A673 (cell line): ENCODE results near the gene C19orf81. TPM values are rescaled to one million over a fixed set of nuclear protein-coding genes. Genes with fewer than 3 reads are reported as not detected.

ENCODE experiments used
- BruUV-seq: library from RNA; stranded (reverse); fragments of 400-500 nt; replicated peaks from 2 replicates; lab custom pipeline; 2021; lab: Mats Ljungman, UMichigan
- CTCF ChIA-PET: fragments of 300-600 bp; sonication (Branson Sonifier 250); formaldehyde crosslinking; loops from one replicate; lab custom pipeline; 2022; ENCODE audit warnings: antibody characterized with exemption; lab: Charles Lee
- POLR2A ChIA-PET: fragments of 300-600 bp; sonication (Branson Sonifier 250); formaldehyde crosslinking; loops from one replicate; lab custom pipeline; 2022; ENCODE audit warnings: antibody characterized with exemption; ENCODE audit not compliant: low non-redundant PET; lab: Charles Lee
- DNase-seq: peaks from one replicate; pipeline ENCODE4 v3.0.0-alpha.2; 2015; ENCODE audit warnings: low spot score
- H3K27ac ChIP-seq: fragments of 200-600 bp; sonication (generic); 2 replicates; pipeline ENCODE4 v1.5.1; 2016; ENCODE audit warnings: mixed run types, low read depth, mild to moderate bottlenecking, mixed read lengths, antibody characterized with exemption, low read length; ENCODE audit not compliant: poor library complexity, severe bottlenecking
- H3K27me3 ChIP-seq: fragments of 200-600 bp; sonication (generic); replicated peaks from 2 replicates; pipeline ENCODE4 v1.6.1; 2017; ENCODE audit warnings: mixed run types, low read depth, mild to moderate bottlenecking, mixed read lengths, antibody characterized with exemption, low read length; ENCODE audit not compliant: insufficient read depth, poor library complexity
- H3K36me3 ChIP-seq: fragments of 200-600 bp; sonication (generic); 2 replicates; pipeline ENCODE4 v1.6.1; 2016; ENCODE audit warnings: mixed run types, mild to moderate bottlenecking, mixed read lengths, antibody characterized with exemption, low read length; ENCODE audit not compliant: insufficient read depth, poor library complexity, severe bottlenecking
- H3K4me1 ChIP-seq: fragments of 200-600 bp; sonication (generic); 2 replicates; pipeline ENCODE4 v1.6.1; 2017; ENCODE audit warnings: mixed run types, mild to moderate bottlenecking, mixed read lengths, antibody characterized with exemption, low read length; ENCODE audit not compliant: insufficient read depth, poor library complexity, severe bottlenecking
- H3K4me3 ChIP-seq: fragments of 200-600 bp; sonication (generic); 2 replicates; pipeline ENCODE4 v1.5.1; 2016; ENCODE audit warnings: low read depth, mixed run types, mild to moderate bottlenecking, mixed read lengths, low read length; ENCODE audit not compliant: poor library complexity, severe bottlenecking
- H3K9me3 ChIP-seq: fragments of 200-600 bp; sonication (generic); 2 replicates; pipeline ENCODE4 v1.6.1; 2016; ENCODE audit warnings: mixed run types, low read depth, mild to moderate bottlenecking, mixed read lengths, antibody characterized with exemption, low read length; ENCODE audit not compliant: poor library complexity, severe bottlenecking
- EZH2 ChIP-seq: fragments of 200-600 bp; sonication (generic); IDR thresholded peaks from 2 replicates; pipeline ENCODE4 v1.6.1; 2017; ENCODE audit warnings: borderline replicate concordance, low read depth, mild to moderate bottlenecking, mixed read lengths, antibody characterized with exemption, low read length; ENCODE audit not compliant: poor library complexity, severe bottlenecking
- intact Hi-C: fragments of 100-400 bp; cut with micrococcal nuclease; formaldehyde crosslinking; loops from one replicate; pipeline ENCODE4 v1.10.0; 2022; ENCODE audit not compliant: unreplicated experiment
- total RNA-seq: library from RNA; stranded (reverse); gene quantifications from 2 replicates; pipeline ENCODE4 v1.2.3, GENCODE V29; 2021
- TF ChIP-seq, protein P1 (sequence below): fragments of 300-800, 200-600 bp; sonication (generic); conservative IDR thresholded peaks from 2 replicates; pipeline ENCODE4 v1.5.1; 2017; ENCODE audit warnings: low read depth, mild to moderate bottlenecking, antibody characterized with exemption, low read length, moderate library complexity, mixed read lengths

Gene C19orf81
- total RNA-seq, 1 experiment from 2014 or later, result 6.2 TPM

DNA sequence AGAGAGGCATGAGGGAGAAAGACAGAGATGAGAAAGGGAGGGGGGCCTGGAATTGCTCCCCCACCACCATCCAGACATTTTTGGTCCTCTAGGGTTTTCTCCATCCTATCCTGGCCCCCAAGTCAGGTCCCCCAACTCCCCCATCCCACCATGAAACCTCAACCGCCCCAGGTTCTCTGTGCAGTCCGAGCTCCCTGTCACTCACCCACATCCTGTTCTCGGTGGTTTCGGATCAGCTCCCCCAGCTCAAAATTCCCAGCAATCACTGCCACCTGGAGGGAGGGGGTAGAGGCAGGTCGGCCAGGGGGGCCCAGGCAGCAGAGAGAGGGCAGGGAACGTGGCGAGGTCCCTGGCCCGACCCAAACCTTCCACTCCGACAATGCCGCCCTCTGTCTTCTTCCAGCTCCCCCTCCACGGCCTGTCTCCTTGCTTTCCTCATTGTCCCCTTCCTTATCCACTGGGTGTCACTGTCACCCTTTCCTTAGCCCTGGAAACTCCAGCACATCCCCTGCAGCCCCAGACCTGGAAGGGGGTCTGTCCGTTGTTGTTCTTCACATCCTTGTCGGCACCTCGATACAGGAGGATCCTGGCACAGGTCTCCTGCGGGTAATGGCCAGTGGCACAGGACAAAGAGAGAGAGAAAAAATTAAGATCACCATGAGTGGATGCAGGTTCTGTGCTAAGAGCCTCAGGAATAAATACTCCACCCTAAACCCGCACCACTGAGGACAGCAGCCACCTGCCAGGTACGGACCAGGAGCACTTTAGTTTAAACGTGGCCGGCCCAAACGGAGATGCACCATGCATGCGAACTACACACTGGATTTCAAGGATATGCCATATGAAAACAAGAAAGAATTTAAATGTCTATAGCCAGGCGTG, 54.9 kb downstream of the C19orf81 start:
- POLR2A ChIA-PET, result interaction anchor here (0.6 kb wide), 1 partner anchor 131 kb away, joined by 3 read pairs; no protein-coding TSS in a partner anchor
- H3K27me3 ChIP-seq, result no peaks in the 10 kb centered on the region
- TF ChIP-seq, protein P1, sequence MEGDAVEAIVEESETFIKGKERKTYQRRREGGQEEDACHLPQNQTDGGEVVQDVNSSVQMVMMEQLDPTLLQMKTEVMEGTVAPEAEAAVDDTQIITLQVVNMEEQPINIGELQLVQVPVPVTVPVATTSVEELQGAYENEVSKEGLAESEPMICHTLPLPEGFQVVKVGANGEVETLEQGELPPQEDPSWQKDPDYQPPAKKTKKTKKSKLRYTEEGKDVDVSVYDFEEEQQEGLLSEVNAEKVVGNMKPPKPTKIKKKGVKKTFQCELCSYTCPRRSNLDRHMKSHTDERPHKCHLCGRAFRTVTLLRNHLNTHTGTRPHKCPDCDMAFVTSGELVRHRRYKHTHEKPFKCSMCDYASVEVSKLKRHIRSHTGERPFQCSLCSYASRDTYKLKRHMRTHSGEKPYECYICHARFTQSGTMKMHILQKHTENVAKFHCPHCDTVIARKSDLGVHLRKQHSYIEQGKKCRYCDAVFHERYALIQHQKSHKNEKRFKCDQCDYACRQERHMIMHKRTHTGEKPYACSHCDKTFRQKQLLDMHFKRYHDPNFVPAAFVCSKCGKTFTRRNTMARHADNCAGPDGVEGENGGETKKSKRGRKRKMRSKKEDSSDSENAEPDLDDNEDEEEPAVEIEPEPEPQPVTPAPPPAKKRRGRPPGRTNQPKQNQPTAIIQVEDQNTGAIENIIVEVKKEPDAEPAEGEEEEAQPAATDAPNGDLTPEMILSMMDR, result peak; percentile 66
- TF ChIP-seq EZH2, result no peak
- peak; percentile 73 for DNase-seq
- intact Hi-C loops, result loop anchor here (1.0 to 10.0 kb wide), 2 partner anchors 79 to 311 kb away; partner anchors contain the start of gene KLK10
- H3K4me1 ChIP-seq, result peaks cover 14% of the 10 kb centered on the region
- H3K4me3 ChIP-seq, result no peak overlapping the region
- CTCF ChIA-PET, result interaction anchor here (0.5 to 2.4 kb wide), 9 partner anchors 9 to 313 kb away, joined by 3 to 15 read pairs (median 4); no protein-coding TSS in a partner anchor
- no TSS peak for BruUV-seq
- peak overlapping the region; percentile 8 for H3K27ac ChIP-seq
- no peaks in the 10 kb centered on the region for H3K9me3 ChIP-seq
- peaks cover 4% of the 10 kb centered on the region for H3K36me3 ChIP-seq

- POLR2A ChIA-PET, result interaction anchor here (0.6 kb wide), 1 partner anchor 166 kb away, joined by 3 read pairs; no protein-coding TSS in a partner anchor
- no peak overlapping the region for H3K27ac ChIP-seq
- H3K4me1 ChIP-seq, result peaks cover 14% of the 10 kb centered on the region
- no peak overlapping the region for H3K4me3 ChIP-seq
- H3K27me3 ChIP-seq, result no peaks in the 10 kb centered on the region
- CTCF ChIA-PET, result interaction anchor here (0.6 to 2.4 kb wide), 6 partner anchors 13 to 217 kb away, joined by 3 to 15 read pairs (median 4); no protein-coding TSS in a partner anchor
- peaks cover 8% of the 10 kb centered on the region for H3K36me3 ChIP-seq
- intact Hi-C loops, result loop anchor here (1.0 to 10.0 kb wide), 3 partner anchors 217 to 392 kb away; partner anchors contain the start of gene KLK10
- no peak for TF ChIP-seq EZH2
- TF ChIP-seq, protein P1, result peak; percentile 88
- peak; percentile 92 for DNase-seq
- H3K9me3 ChIP-seq, result no peaks in the 10 kb centered on the region
- BruUV-seq, result no TSS peak
Observed at GRCh38 chr19:50705422-50706019, 56.3 kb downstream of the C19orf81 start.

DNA sequence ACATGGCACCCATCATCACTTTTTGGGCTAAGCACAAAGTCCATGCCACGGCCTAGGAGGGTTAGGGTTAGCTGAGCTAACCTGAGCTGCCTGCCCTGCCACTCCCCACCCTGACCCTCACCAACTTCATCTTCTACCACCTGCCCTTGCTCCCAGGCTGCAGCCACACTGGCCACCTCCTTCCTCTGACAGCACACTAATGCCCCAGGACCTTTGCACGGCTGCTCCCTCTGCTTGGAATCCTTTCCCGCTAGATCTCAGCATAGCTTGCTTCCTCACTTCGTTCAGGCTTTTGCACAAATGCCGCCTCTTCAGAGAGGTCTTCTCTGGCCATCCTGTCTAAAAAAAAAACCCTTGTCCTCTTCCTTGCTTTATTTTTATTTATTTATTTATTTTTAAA, 57.1 kb downstream of the C19orf81 start:
- intact Hi-C loops, result loop anchor here (5.0 to 10.0 kb wide), 2 partner anchors 308 to 391 kb away; partner anchors contain the start of gene KLK10
- H3K4me3 ChIP-seq, result no peak overlapping the region
- ChIA-PET POLR2A (no interaction called here), CTCF (interaction anchor here (0.7 kb wide), 1 partner anchor 102 kb away, joined by 3 read pairs; no protein-coding TSS in a partner anchor)
- no peak overlapping the region for H3K27ac ChIP-seq
- no peak for DNase-seq
- no TSS peak for BruUV-seq
- TF ChIP-seq, protein P1, result no peak
- no peak for TF ChIP-seq EZH2
- H3K36me3 ChIP-seq, result peaks cover 15% of the 10 kb centered on the region
- H3K9me3 ChIP-seq, result no peaks in the 10 kb centered on the region
- no peaks in the 10 kb centered on the region for H3K27me3 ChIP-seq
- peaks cover 14% of the 10 kb centered on the region for H3K4me1 ChIP-seq
